HepG2 (cell line): ENCODE data around the gene MNX1. TPM values are rescaled to one million over a fixed set of nuclear protein-coding genes. Genes with fewer than 3 reads are reported as not detected.

Source experiments
- ARHGAP35 ChIP-seq: sonication (generic); formaldehyde crosslinking; IDR thresholded peaks from 2 replicates; pipeline ENCODE4 v1.9.0; 2022; ENCODE audit warnings: mild to moderate bottlenecking, inconsistent platforms, moderate library complexity, missing genetic modification reagents, borderline replicate concordance
- ATF7-NPFF ChIP-seq: sonication (generic); formaldehyde crosslinking; IDR thresholded peaks from 2 replicates; pipeline ENCODE4 v1.8.1; 2023; ENCODE audit warnings: mild to moderate bottlenecking, low read depth, missing genetic modification reagents, moderate library complexity
- GATA4 ChIP-seq: sonication (generic); IDR thresholded peaks from 2 replicates; pipeline ENCODE4 v1.6.1; 2016; ENCODE audit warnings: antibody characterized with exemption, low read depth, borderline replicate concordance
- KDM5B ChIP-seq: sonication (generic); formaldehyde crosslinking; IDR thresholded peaks from 2 replicates; pipeline ENCODE4 v1.4.0; 2020; ENCODE audit warnings: missing genetic modification reagents, mild to moderate bottlenecking, borderline replicate concordance
- NPAS2 ChIP-seq: sonication (generic); formaldehyde crosslinking; IDR thresholded peaks from 2 replicates; pipeline ENCODE4 v1.8.0; 2022; ENCODE audit warnings: mild to moderate bottlenecking, missing genetic modification reagents, borderline replicate concordance
- PHF21A ChIP-seq: sonication (generic); formaldehyde crosslinking; IDR thresholded peaks from 2 replicates; pipeline ENCODE4 v1.5.0; 2020; ENCODE audit warnings: mild to moderate bottlenecking, missing genetic modification reagents
- ZFY ChIP-seq: sonication (generic); formaldehyde crosslinking; IDR thresholded peaks from 2 replicates; pipeline ENCODE4 v1.4.0; 2020; ENCODE audit warnings: missing genetic modification reagents
- ZNF17 ChIP-seq: sonication (generic); formaldehyde crosslinking; IDR thresholded peaks from 2 replicates; pipeline ENCODE4 v1.5.0; 2020; ENCODE audit warnings: mild to moderate bottlenecking, missing genetic modification reagents
- ZNF343 ChIP-seq: sonication (generic); formaldehyde crosslinking; IDR thresholded peaks from 2 replicates; pipeline ENCODE4 v1.4.0; 2020; ENCODE audit warnings: mild to moderate bottlenecking, missing genetic modification reagents
- ZNF792 ChIP-seq: IDR thresholded peaks from 2 replicates; pipeline ENCODE4 v1.6.1; 2016
- polyA plus RNA-seq, 8 experiments: library from polyadenylated mRNA; depleted of rRNA in 3 of 8; stranded (reverse) in 7 of 8; unstranded in 1 of 8; fragments of >200 nt; fragmentation: Illumina TruSeq in 4 of 8; extraction: Trizol in 4 of 8; gene quantifications; 2 replicates each; pipeline versions ENCODE4 v1.2.1 to v1.2.3, GENCODE V29; 2011 to 2016; ENCODE audit warnings: low read depth in 4 of 8, missing spikeins in 1 of 8, mixed read lengths in 1 of 8; ENCODE audit not compliant: insufficient read depth in 1 of 8
- total RNA-seq, 5 experiments: library from RNA; depleted of rRNA; stranded (reverse); fragments of >200 nt; fragmentation: Illumina TruSeq; extraction: Trizol; gene quantifications; 2 replicates each; pipeline ENCODE4 v1.2.3, GENCODE V29; 2016; ENCODE audit warnings: low read depth in 1 of 5
- TF ChIP-seq, protein P1 (sequence below): IDR thresholded peaks from 2 replicates; pipeline ENCODE4 v1.4.0; 2020; ENCODE audit warnings: mild to moderate bottlenecking, missing genetic modification reagents
- TF ChIP-seq, protein P2 (sequence below): sonication (generic); formaldehyde crosslinking; conservative IDR thresholded peaks from 2 replicates; pipeline ENCODE4 v1.8.0; 2022; ENCODE audit warnings: low read depth, missing genetic modification reagents
- TF ChIP-seq, protein P3 (sequence below): sonication (generic); formaldehyde crosslinking; IDR thresholded peaks from 2 replicates; pipeline ENCODE4 v1.8.0; 2022; ENCODE audit warnings: low read depth, missing genetic modification reagents
- TF ChIP-seq, protein P4 (sequence below): sonication (generic); formaldehyde crosslinking; IDR thresholded peaks from 2 replicates; pipeline ENCODE4 v1.4.0; 2020; ENCODE audit warnings: mild to moderate bottlenecking, missing genetic modification reagents

Gene MNX1
- total and polyA plus RNA-seq, 2 of the 13 experiments (the other 11 are each of a cell fraction or from before 2014, with no cell fraction given) = 0.94 to 6.1 TPM

DNA sequence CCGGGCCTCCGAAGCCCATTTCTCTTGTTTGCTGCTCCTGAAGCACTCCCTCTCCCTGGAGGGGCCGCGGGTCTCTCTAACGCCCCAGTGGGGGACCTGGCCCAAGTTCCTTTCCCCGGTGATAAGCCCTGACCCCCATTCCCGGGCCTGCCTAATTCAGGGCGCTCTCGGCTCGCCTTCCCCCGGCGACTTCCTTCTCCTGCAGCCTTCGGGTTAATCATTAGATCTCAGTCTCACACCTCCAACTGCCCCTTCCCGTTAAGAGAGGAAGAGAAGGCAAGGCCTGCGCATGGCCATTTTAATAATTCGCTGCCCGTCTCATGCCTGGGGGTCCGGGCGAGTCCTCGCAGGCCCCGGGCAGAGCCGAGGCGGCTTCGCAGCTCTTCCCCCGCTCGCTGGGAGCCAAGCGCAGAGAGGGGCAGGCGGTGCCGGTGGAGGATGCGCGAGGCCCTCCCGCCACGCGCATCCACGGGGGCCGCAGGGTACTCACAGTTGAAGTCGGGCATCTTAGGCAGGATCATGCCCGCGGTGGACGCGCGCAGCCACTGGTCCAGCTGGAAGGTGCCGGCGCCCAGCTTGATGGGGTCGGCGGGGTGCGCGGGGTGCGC is 1.2 kb downstream of the MNX1 start (continued):
- TF ChIP-seq, protein P1, sequence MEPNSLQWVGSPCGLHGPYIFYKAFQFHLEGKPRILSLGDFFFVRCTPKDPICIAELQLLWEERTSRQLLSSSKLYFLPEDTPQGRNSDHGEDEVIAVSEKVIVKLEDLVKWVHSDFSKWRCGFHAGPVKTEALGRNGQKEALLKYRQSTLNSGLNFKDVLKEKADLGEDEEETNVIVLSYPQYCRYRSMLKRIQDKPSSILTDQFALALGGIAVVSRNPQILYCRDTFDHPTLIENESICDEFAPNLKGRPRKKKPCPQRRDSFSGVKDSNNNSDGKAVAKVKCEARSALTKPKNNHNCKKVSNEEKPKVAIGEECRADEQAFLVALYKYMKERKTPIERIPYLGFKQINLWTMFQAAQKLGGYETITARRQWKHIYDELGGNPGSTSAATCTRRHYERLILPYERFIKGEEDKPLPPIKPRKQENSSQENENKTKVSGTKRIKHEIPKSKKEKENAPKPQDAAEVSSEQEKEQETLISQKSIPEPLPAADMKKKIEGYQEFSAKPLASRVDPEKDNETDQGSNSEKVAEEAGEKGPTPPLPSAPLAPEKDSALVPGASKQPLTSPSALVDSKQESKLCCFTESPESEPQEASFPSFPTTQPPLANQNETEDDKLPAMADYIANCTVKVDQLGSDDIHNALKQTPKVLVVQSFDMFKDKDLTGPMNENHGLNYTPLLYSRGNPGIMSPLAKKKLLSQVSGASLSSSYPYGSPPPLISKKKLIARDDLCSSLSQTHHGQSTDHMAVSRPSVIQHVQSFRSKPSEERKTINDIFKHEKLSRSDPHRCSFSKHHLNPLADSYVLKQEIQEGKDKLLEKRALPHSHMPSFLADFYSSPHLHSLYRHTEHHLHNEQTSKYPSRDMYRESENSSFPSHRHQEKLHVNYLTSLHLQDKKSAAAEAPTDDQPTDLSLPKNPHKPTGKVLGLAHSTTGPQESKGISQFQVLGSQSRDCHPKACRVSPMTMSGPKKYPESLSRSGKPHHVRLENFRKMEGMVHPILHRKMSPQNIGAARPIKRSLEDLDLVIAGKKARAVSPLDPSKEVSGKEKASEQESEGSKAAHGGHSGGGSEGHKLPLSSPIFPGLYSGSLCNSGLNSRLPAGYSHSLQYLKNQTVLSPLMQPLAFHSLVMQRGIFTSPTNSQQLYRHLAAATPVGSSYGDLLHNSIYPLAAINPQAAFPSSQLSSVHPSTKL (CRISPR knock-in tag) = no peak
- TF ChIP-seq PHF21A (CRISPR knock-in tag) (peak; percentile 59), GATA4 (no peak), ZNF17 (no peak), KDM5B (peak; percentile 24; the same call in 1 of the 2 replicates), ZFY (peak; percentile 68; the same call in 1 of the 2 replicates), ZNF792 (CRISPR knock-in tag) (no peak), ARHGAP35 (CRISPR knock-in tag) (no peak), ATF7-NPFF (CRISPR knock-in tag) (0 out of 2 replicates have a peak, but pooled peaks have one; percentile 8), ZNF343 (no peak), NPAS2 (CRISPR knock-in tag) (no peak)
- TF ChIP-seq, protein P2, sequence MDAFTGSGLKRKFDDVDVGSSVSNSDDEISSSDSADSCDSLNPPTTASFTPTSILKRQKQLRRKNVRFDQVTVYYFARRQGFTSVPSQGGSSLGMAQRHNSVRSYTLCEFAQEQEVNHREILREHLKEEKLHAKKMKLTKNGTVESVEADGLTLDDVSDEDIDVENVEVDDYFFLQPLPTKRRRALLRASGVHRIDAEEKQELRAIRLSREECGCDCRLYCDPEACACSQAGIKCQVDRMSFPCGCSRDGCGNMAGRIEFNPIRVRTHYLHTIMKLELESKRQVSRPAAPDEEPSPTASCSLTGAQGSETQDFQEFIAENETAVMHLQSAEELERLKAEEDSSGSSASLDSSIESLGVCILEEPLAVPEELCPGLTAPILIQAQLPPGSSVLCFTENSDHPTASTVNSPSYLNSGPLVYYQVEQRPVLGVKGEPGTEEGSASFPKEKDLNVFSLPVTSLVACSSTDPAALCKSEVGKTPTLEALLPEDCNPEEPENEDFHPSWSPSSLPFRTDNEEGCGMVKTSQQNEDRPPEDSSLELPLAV (CRISPR knock-in tag) = no peak
- TF ChIP-seq, protein P3, sequence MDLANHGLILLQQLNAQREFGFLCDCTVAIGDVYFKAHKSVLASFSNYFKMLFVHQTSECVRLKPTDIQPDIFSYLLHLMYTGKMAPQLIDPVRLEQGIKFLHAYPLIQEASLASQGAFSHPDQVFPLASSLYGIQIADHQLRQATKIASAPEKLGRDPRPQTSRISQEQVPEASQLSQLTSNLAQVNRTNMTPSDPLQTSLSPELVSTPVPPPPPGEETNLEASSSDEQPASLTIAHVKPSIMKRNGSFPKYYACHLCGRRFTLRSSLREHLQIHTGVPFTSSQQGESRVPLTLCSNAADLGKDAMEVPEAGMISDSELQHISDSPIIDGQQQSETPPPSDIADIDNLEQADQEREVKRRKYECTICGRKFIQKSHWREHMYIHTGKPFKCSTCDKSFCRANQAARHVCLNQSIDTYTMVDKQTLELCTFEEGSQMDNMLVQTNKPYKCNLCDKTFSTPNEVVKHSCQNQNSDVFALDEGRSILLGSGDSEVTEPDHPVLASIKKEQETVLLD = no peak
- TF ChIP-seq, protein P4, sequence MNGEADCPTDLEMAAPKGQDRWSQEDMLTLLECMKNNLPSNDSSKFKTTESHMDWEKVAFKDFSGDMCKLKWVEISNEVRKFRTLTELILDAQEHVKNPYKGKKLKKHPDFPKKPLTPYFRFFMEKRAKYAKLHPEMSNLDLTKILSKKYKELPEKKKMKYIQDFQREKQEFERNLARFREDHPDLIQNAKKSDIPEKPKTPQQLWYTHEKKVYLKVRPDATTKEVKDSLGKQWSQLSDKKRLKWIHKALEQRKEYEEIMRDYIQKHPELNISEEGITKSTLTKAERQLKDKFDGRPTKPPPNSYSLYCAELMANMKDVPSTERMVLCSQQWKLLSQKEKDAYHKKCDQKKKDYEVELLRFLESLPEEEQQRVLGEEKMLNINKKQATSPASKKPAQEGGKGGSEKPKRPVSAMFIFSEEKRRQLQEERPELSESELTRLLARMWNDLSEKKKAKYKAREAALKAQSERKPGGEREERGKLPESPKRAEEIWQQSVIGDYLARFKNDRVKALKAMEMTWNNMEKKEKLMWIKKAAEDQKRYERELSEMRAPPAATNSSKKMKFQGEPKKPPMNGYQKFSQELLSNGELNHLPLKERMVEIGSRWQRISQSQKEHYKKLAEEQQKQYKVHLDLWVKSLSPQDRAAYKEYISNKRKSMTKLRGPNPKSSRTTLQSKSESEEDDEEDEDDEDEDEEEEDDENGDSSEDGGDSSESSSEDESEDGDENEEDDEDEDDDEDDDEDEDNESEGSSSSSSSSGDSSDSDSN (CRISPR knock-in tag) = peak; percentile 71
